IMR-90 (cell line): ENCODE data around the gene VWDE. TPM values are rescaled to one million over a fixed set of nuclear protein-coding genes. Genes with fewer than 3 reads are reported as not detected.

Source experiments
- ATAC-seq: fragments of 200-7000 bp; cut with Tn5 transposase; 2 replicates; pipeline ENCODE4 v1.9.1; 2020; ENCODE audit warnings: low read depth, mild to moderate bottlenecking, moderate library complexity
- BruUV-seq: library from RNA; stranded (reverse); fragments of 400-500 nt; replicated peaks from 2 replicates; lab custom pipeline; 2021; lab: Mats Ljungman, UMichigan
- CTCF ChIA-PET: fragments of 300-600 bp; formaldehyde crosslinking; extraction: SDS; loops from one replicate; lab custom pipeline; 2021; ENCODE audit warnings: antibody characterized with exemption; lab: Yijun Ruan, JAX
- POLR2A ChIA-PET: fragments of 300-600 bp; sonication (Branson Sonifier 250); formaldehyde crosslinking; loops from one replicate; lab custom pipeline; 2022; ENCODE audit warnings: antibody characterized with exemption; ENCODE audit not compliant: unreplicated experiment; lab: Charles Lee
- DNase-seq: peaks from one replicate; pipeline ENCODE4 v3.0.0; 2013
- H2AFZ ChIP-seq: replicated peaks from 2 replicates; pipeline ENCODE3; 2013; ENCODE audit warnings: low read length, mild to moderate bottlenecking; ENCODE audit not compliant: poor library complexity
- H2AK5ac ChIP-seq: 2 replicates; pipeline ENCODE4 v1.6.1; 2013; ENCODE audit warnings: low read depth, low read length, inconsistent platforms
- H2AK9ac ChIP-seq: replicated peaks from 2 replicates; pipeline ENCODE3; 2013; ENCODE audit warnings: mild to moderate bottlenecking, low read depth, low read length, moderate library complexity; ENCODE audit not compliant: poor library complexity
- H2BK120ac ChIP-seq: 2 replicates; pipeline ENCODE4 v1.6.1; 2013; ENCODE audit warnings: low read depth, low read length, inconsistent platforms
- H2BK15ac ChIP-seq: 3 replicates; pipeline ENCODE4 v1.6.1; 2013; ENCODE audit warnings: low read depth, low read length, inconsistent platforms
- H2BK20ac ChIP-seq: 2 replicates; pipeline ENCODE4 v1.6.1; 2013; ENCODE audit warnings: low read depth, mild to moderate bottlenecking, inconsistent platforms, low read length, moderate library complexity
- H2BK5ac ChIP-seq: 2 replicates; pipeline ENCODE4 v1.6.1; 2013; ENCODE audit warnings: mild to moderate bottlenecking, low read depth, low read length, inconsistent platforms; ENCODE audit not compliant: poor library complexity, severe bottlenecking
- H3K14ac ChIP-seq: replicated peaks from 2 replicates; pipeline ENCODE4 v1.6.1; 2013; ENCODE audit warnings: low read depth, low read length, inconsistent platforms
- H3K18ac ChIP-seq: 2 replicates; pipeline ENCODE4 v1.6.1; 2013; ENCODE audit warnings: low read depth, low read length, control low read depth
- H3K23ac ChIP-seq: 2 replicates; pipeline ENCODE4 v1.6.1; 2013; ENCODE audit warnings: low read depth, low read length, inconsistent platforms
- H3K27ac ChIP-seq: 2 replicates; pipeline ENCODE4 v1.5.1; 2013; ENCODE audit warnings: mild to moderate bottlenecking, control low read depth, low read length; ENCODE audit not compliant: insufficient read depth
- H3K27me3 ChIP-seq: 2 replicates; pipeline ENCODE4 v1.6.1; 2013; ENCODE audit warnings: low read length; ENCODE audit not compliant: control insufficient read depth, insufficient read depth
- H3K36me3 ChIP-seq: 2 replicates; pipeline ENCODE4 v1.6.1; 2013; ENCODE audit warnings: low read length, mixed read lengths; ENCODE audit not compliant: control insufficient read depth, insufficient read depth
- H3K4ac ChIP-seq: 2 replicates; pipeline ENCODE4 v1.6.1; 2013; ENCODE audit warnings: low read depth, low read length, inconsistent platforms
- H3K4me1 ChIP-seq: 2 replicates; pipeline ENCODE4 v1.6.1; 2013; ENCODE audit warnings: low read length, mixed read lengths; ENCODE audit not compliant: control insufficient read depth, insufficient read depth
- H3K4me2 ChIP-seq: 2 replicates; pipeline ENCODE4 v1.6.1; 2013; ENCODE audit warnings: low read depth, mild to moderate bottlenecking, control low read depth, low read length, moderate library complexity
- H3K4me3 ChIP-seq: 2 replicates; pipeline ENCODE4 v1.5.1; 2013; ENCODE audit warnings: low read depth, mild to moderate bottlenecking, control low read depth, low read length, moderate library complexity; ENCODE audit not compliant: insufficient read depth
- H3K56ac ChIP-seq: 2 replicates; pipeline ENCODE4 v1.6.1; 2013; ENCODE audit warnings: low read length, inconsistent platforms; ENCODE audit not compliant: insufficient read depth; ENCODE audit errors: extremely low read depth
- H3K79me1 ChIP-seq, 2 experiments: 2 replicates each; pipeline ENCODE4 v1.6.1; 2013; ENCODE audit warnings: low read length in 2 of 2, inconsistent platforms in 1 of 2, low read depth in 1 of 2
- H3K9ac ChIP-seq: 2 replicates; pipeline ENCODE4 v1.6.1; 2013; ENCODE audit warnings: low read depth, low read length, control low read depth
- H3K9me1 ChIP-seq: 2 replicates; pipeline ENCODE4 v1.6.1; 2013; ENCODE audit warnings: low read length, inconsistent platforms; ENCODE audit not compliant: insufficient read depth
- H3K9me3 ChIP-seq: 2 replicates; pipeline ENCODE4 v1.6.1; 2013; ENCODE audit warnings: low read length; ENCODE audit not compliant: control insufficient read depth, insufficient read depth
- H4K20me1 ChIP-seq: 2 replicates; pipeline ENCODE4 v1.6.1; 2013; ENCODE audit warnings: low read length, inconsistent platforms; ENCODE audit not compliant: insufficient read depth
- H4K5ac ChIP-seq: 2 replicates; pipeline ENCODE4 v1.6.1; 2013; ENCODE audit warnings: mild to moderate bottlenecking, low read depth, low read length, control low read depth
- H4K8ac ChIP-seq, 2 experiments: 2 replicates each; pipeline ENCODE4 v1.6.1; 2013; ENCODE audit warnings: low read depth in 2 of 2, low read length in 2 of 2, control low read depth in 1 of 2, inconsistent platforms in 1 of 2
- H4K91ac ChIP-seq: 2 replicates; pipeline ENCODE4 v1.6.1; 2013; ENCODE audit warnings: low read depth, low read length, inconsistent platforms; ENCODE audit not compliant: insufficient read depth
- BHLHE40 ChIP-seq: fragments of 150-350 bp; IDR thresholded peaks from 2 replicates; pipeline ENCODE4 v1.6.1; 2016; ENCODE audit warnings: mild to moderate bottlenecking, low read depth, low read length
- CEBPB ChIP-seq: IDR thresholded peaks from 2 replicates; pipeline ENCODE4 v1.6.1; 2012; ENCODE audit warnings: low read depth, low read length, improper control_type of control experiment
- FOS ChIP-seq: fragments of 150-350 bp; IDR thresholded peaks from 2 replicates; pipeline ENCODE4 v1.6.1; 2016; ENCODE audit warnings: low read depth, low read length
- MAFK ChIP-seq: IDR thresholded peaks from 2 replicates; pipeline ENCODE4 v1.6.1; 2012; ENCODE audit warnings: low read depth, low read length, improper control_type of control experiment
- MAZ ChIP-seq: IDR thresholded peaks from 2 replicates; pipeline ENCODE4 v1.6.1; 2012; ENCODE audit warnings: low read depth, mild to moderate bottlenecking, low read length, improper control_type of control experiment, moderate library complexity, borderline replicate concordance
- MXI1 ChIP-seq: IDR thresholded peaks from 2 replicates; pipeline ENCODE4 v1.6.1; 2012; ENCODE audit warnings: low read depth, mild to moderate bottlenecking, low read length, moderate library complexity, borderline replicate concordance
- NFE2L2 ChIP-seq: fragments of 150-350 bp; IDR thresholded peaks from 2 replicates; pipeline ENCODE4 v1.6.1; 2016; ENCODE audit warnings: low read depth, mild to moderate bottlenecking, low read length
- POLR2A ChIP-seq: IDR thresholded peaks from 2 replicates; pipeline ENCODE4 v1.6.1; 2012; ENCODE audit warnings: mild to moderate bottlenecking, low read depth, low read length
- RAD21 ChIP-seq: IDR thresholded peaks from 2 replicates; pipeline ENCODE4 v1.6.1; 2012; ENCODE audit warnings: low read length, improper control_type of control experiment
- RCOR1 ChIP-seq: IDR thresholded peaks from 2 replicates; pipeline ENCODE4 v1.6.1; 2012; ENCODE audit warnings: mild to moderate bottlenecking, low read length, improper control_type of control experiment; ENCODE audit not compliant: insufficient replicate concordance
- RFX5 ChIP-seq: IDR thresholded peaks from 2 replicates; pipeline ENCODE4 v1.8.0; 2012; ENCODE audit warnings: low read depth, mild to moderate bottlenecking, low read length, moderate library complexity
- WGBS, 2 experiments: methylation state at CpG; one replicate each; pipeline versions ENCODE4 v1.1.5 to v1.1.7; 2013; ENCODE audit warnings: missing lambda C conversion rate in 2 of 2; ENCODE audit not compliant: insufficient read length in 1 of 2; ENCODE audit errors: extremely low coverage in 2 of 2; 5-methylcytosine and 5-hydroxymethylcytosine counted together
- dilution Hi-C: fragments of 300-500 bp; cut with HindIII; formaldehyde crosslinking; loops from one replicate; pipeline ENCODE4 v1.14.3; 2018; ENCODE audit warnings: low sequenced_read_pairs; ENCODE audit not compliant: unreplicated experiment
- in situ Hi-C: fragments of 300-500 bp; cut with MboI; formaldehyde crosslinking; loops from 3 replicates; pipeline ENCODE4 v1.14.3; 2019; ENCODE audit warnings: low sequenced_read_pairs, inconsistent platforms, mixed read lengths
- intact Hi-C: fragments of 100-400 bp; cut with micrococcal nuclease; formaldehyde crosslinking; loops from 2 replicates; pipeline ENCODE4 v1.10.0; 2022
- polyA plus RNA-seq, 3 experiments: library from polyadenylated mRNA; depleted of rRNA; stranded (reverse); fragments of >200 nt; gene quantifications; 2 replicates each; pipeline ENCODE4 v1.2.3, GENCODE V29; 2012; ENCODE audit warnings: low replicate concordance in 1 of 3
- total RNA-seq: library from RNA; depleted of rRNA; stranded (reverse); fragments of >200 nt; gene quantifications from 2 replicates; pipeline ENCODE4 v1.2.3, GENCODE V29; 2012
- TF ChIP-seq, protein P1 (sequence below): conservative IDR thresholded peaks from 2 replicates; pipeline ENCODE4 v1.5.1; 2012; ENCODE audit warnings: mild to moderate bottlenecking, low read depth, low read length, improper control_type of control experiment
- TF ChIP-seq, protein P2 (sequence below): fragments of 150-350 bp; IDR thresholded peaks from 2 replicates; pipeline ENCODE4 v1.6.1; 2017; ENCODE audit warnings: mild to moderate bottlenecking, antibody characterized with exemption, low read length, low read depth
- TF ChIP-seq, protein P3 (sequence below): fragments of 150-350 bp; IDR thresholded peaks from 2 replicates; pipeline ENCODE4 v1.6.1; 2016; ENCODE audit warnings: low read depth, mild to moderate bottlenecking, low read length, moderate library complexity, borderline replicate concordance

The VWDE gene
- total and polyA plus RNA-seq, 2 of the 4 experiments (the other 2 are of a cell fraction), result 0.05 to 0.18 TPM

GRCh38 chr7:12351843-12352242, 51.8 kb downstream of the VWDE start:
- no peak overlapping the region for H2BK120ac ChIP-seq
- ChIA-PET POLR2A (no interaction called here), CTCF (no interaction called here)

More at GRCh38 chr7:12351843-12352242, 51.8 kb downstream of the VWDE start:
- Histone ChIP-seq H2BK5ac (no peak overlapping the region), H3K23ac (no peak overlapping the region), H3K9me3 (no peaks in the 10 kb centered on the region), H3K4me3 (no peak overlapping the region), H2AFZ (no peak overlapping the region), H3K4ac (no peak overlapping the region), H4K20me1 (no peaks in the 10 kb centered on the region), H2BK15ac (no peak overlapping the region), H3K9ac (no peak overlapping the region), H2AK5ac (no peak overlapping the region), H3K9me1 (no peaks in the 10 kb centered on the region), H3K56ac (no peak overlapping the region), H3K79me1 (no peaks in the 10 kb centered on the region), H3K4me1 (no peaks in the 10 kb centered on the region), H3K4me2 (no peak overlapping the region), H3K27ac (no peak overlapping the region), H2AK9ac (no peak overlapping the region), H3K36me3 (no peaks in the 10 kb centered on the region), H4K8ac (no peak overlapping the region), H4K91ac (no peak overlapping the region), H3K18ac (no peak overlapping the region), H3K14ac (no peak overlapping the region), H3K27me3 (no peaks in the 10 kb centered on the region), H2BK20ac (no peak overlapping the region), H4K5ac (no peak overlapping the region)
- DNase-seq, result no peak
- ATAC-seq, result no peak
- dilution Hi-C loops, result no loop called here
- WGBS, 2 experiments, result 71% methylated on average over 2 of the region's 4 CpGs; no CpG with 5 or more reads in 1 of the 2 experiments
- no TSS peak for BruUV-seq
- no peak for TF ChIP-seq RFX5
- no peak for TF ChIP-seq MAFK
- TF ChIP-seq BHLHE40, result no peak
- TF ChIP-seq POLR2A, result no peak
- TF ChIP-seq, protein P1, sequence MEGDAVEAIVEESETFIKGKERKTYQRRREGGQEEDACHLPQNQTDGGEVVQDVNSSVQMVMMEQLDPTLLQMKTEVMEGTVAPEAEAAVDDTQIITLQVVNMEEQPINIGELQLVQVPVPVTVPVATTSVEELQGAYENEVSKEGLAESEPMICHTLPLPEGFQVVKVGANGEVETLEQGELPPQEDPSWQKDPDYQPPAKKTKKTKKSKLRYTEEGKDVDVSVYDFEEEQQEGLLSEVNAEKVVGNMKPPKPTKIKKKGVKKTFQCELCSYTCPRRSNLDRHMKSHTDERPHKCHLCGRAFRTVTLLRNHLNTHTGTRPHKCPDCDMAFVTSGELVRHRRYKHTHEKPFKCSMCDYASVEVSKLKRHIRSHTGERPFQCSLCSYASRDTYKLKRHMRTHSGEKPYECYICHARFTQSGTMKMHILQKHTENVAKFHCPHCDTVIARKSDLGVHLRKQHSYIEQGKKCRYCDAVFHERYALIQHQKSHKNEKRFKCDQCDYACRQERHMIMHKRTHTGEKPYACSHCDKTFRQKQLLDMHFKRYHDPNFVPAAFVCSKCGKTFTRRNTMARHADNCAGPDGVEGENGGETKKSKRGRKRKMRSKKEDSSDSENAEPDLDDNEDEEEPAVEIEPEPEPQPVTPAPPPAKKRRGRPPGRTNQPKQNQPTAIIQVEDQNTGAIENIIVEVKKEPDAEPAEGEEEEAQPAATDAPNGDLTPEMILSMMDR, result no peak
- TF ChIP-seq, protein P2, sequence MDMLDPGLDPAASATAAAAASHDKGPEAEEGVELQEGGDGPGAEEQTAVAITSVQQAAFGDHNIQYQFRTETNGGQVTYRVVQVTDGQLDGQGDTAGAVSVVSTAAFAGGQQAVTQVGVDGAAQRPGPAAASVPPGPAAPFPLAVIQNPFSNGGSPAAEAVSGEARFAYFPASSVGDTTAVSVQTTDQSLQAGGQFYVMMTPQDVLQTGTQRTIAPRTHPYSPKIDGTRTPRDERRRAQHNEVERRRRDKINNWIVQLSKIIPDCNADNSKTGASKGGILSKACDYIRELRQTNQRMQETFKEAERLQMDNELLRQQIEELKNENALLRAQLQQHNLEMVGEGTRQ, result no peak
- TF ChIP-seq CEBPB, result no peak
- TF ChIP-seq, protein P3, sequence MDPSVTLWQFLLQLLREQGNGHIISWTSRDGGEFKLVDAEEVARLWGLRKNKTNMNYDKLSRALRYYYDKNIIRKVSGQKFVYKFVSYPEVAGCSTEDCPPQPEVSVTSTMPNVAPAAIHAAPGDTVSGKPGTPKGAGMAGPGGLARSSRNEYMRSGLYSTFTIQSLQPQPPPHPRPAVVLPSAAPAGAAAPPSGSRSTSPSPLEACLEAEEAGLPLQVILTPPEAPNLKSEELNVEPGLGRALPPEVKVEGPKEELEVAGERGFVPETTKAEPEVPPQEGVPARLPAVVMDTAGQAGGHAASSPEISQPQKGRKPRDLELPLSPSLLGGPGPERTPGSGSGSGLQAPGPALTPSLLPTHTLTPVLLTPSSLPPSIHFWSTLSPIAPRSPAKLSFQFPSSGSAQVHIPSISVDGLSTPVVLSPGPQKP, result no peak
- no peak for TF ChIP-seq RCOR1
- no peak for TF ChIP-seq FOS
- no peak for TF ChIP-seq RAD21
- TF ChIP-seq MXI1, result no peak
- no peak for TF ChIP-seq NFE2L2
- no peak for TF ChIP-seq MAZ
- in situ Hi-C loops, result no loop called here
- intact Hi-C loops, result no loop called here
